ENCODE results near the gene SPATA31D3. TPM values are rescaled to one million over a fixed set of nuclear protein-coding genes. Genes with fewer than 3 reads are reported as not detected.
"Not testable (repeated sequence)": the region's sequence is repeated elsewhere in the genome, so short reads cannot be mapped to it uniquely, and the experiment has no call there.

The SPATA31D3 gene
- polyA plus RNA-seq, 1 donor = not detected

GRCh38 chr9:81976351-81976750 lies 33.1 kb downstream of the SPATA31D3 start:
- DNase-seq (ENCODE audit: low read depth) = no peak

GRCh38 chr9:81979196-81979595 lies 35.9 kb downstream of the SPATA31D3 start:
- no peak for DNase-seq (ENCODE audit: low read depth)

- DNase-seq (ENCODE audit: low read depth) = no peak
Observed at GRCh38 chr9:81980568-81980967, 37.3 kb downstream of the SPATA31D3 start.

GRCh38 chr9:81981883-81982282 lies 38.6 kb downstream of the SPATA31D3 start:
- DNase-seq (ENCODE audit: low read depth) = no peak

GRCh38 chr9:81984928-81985327 lies 41.6 kb downstream of the SPATA31D3 start:
- no peak for DNase-seq (ENCODE audit: low read depth)

GRCh38 chr9:81986051-81986450 lies 42.8 kb downstream of the SPATA31D3 start:
- DNase-seq (ENCODE audit: low read depth) = no peak

GRCh38 chr9:81988472-81988871 lies 45.2 kb downstream of the SPATA31D3 start, which contains the start of gene SPATA31D1:
SPATA31D1 (plus strand) TSS chr9:81988772; CDS start chr9:81988819, 47 bp downstream.
- not testable (repeated sequence) for DNase-seq (ENCODE audit: low read depth)

- DNase-seq (ENCODE audit: low read depth) = no peak
Observed at GRCh38 chr9:81989700-81990099, 46.4 kb downstream of the SPATA31D3 start.

GRCh38 chr9:81993656-81994055 lies 50.4 kb downstream of the SPATA31D3 start:
- DNase-seq (ENCODE audit: low read depth) = no peak

Other genes starting within 250 kb of the SPATA31D3 start
- not detected for gene SPATA31D4, start 15.1 kb upstream of the SPATA31D3 start, polyA plus RNA-seq (ENCODE audit: insufficient read length)
- gene SPATA31D1, start 45.3 kb downstream of the SPATA31D3 start, polyA plus RNA-seq (ENCODE audit: insufficient read length) = not detected

Measured in forelimb muscle (tissue), 1 donor.